ENCODE results near the gene GRID2. TPM values are rescaled to one million over a fixed set of nuclear protein-coding genes. Genes with fewer than 3 reads are reported as not detected.

GRID2 gene
- polyA plus RNA-seq, 1 donor (not counting 4 experiments of a cell fraction or from before 2014, with no cell fraction given) = not detected

DNA sequence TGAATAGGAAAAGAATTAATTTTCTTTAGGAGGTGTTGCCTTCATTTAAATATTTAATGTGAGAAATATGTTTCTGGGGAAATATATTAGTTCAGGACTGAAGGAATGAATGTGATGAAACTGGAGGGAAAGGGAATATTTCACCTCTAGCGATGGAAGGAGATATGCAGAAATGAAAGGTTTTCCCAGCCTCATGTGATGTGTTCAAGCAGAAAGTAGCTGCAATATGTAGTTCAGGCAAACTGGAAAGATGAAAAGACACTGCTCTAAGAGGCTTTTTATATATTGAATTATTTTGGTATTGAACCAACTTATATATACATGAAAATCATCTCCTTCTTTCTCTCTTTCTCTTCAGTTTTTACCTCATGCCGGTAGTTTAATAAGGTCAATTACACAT lies 3.4 kb downstream of the GRID2 start:
- peaks cover 44% of the 10 kb centered on the region for H3K27me3 ChIP-seq (ENCODE audit: control insufficient read depth, extremely low read depth, insufficient read depth, low read length)
- H3K9ac ChIP-seq (ENCODE audit: control insufficient read depth, extremely low read depth, insufficient read depth, low read length) = no peak overlapping the region
- peaks cover 17% of the 10 kb centered on the region for H3K4me1 ChIP-seq (ENCODE audit: control insufficient read depth, extremely low read depth, insufficient read depth, low read length)
- H3K4me3 ChIP-seq (ENCODE audit: control insufficient read depth in 2 of 3, extremely low read depth in 1 of 3, insufficient read depth in 2 of 3, low read depth in 1 of 3, low read length in 3 of 3) = no peak overlapping the region
- H3K9me1 ChIP-seq (ENCODE audit: control insufficient read depth, extremely low read depth, insufficient read depth, low read length) = no peaks in the 10 kb centered on the region
- DNase-seq (ENCODE audit: low read depth, low spot score) (no peak), FAIRE-seq (no peak)
- no peaks in the 10 kb centered on the region for H4K20me1 ChIP-seq (ENCODE audit: control insufficient read depth, extremely low read depth, insufficient read depth, low read length)
- dilution Hi-C loops (cut with MboI; ENCODE audit: extremely low pct_ligation_motif_present, low sequenced_read_pairs) = no loop called here
- no peak overlapping the region for H2AFZ ChIP-seq (ENCODE audit: control insufficient read depth, low read length)
- no peaks in the 10 kb centered on the region for H3K79me2 ChIP-seq (ENCODE audit: control insufficient read depth, insufficient read depth, low read length)
- no peak overlapping the region for H3K27ac ChIP-seq (ENCODE audit: control insufficient read depth, insufficient read depth, low read length)
- H3K36me3 ChIP-seq (ENCODE audit: control insufficient read depth in 2 of 2, extremely low read depth in 1 of 2, insufficient read depth in 2 of 2, low read length in 2 of 2) = no peaks in the 10 kb centered on the region
- no peaks in the 10 kb centered on the region for H3K9me3 ChIP-seq (ENCODE audit: control insufficient read depth, low read depth, low read length)
- H3K4me2 ChIP-seq (ENCODE audit: control insufficient read depth, extremely low read depth, insufficient read depth, low read depth, low read length) = no peak overlapping the region
- TF ChIP-seq, protein P1, sequence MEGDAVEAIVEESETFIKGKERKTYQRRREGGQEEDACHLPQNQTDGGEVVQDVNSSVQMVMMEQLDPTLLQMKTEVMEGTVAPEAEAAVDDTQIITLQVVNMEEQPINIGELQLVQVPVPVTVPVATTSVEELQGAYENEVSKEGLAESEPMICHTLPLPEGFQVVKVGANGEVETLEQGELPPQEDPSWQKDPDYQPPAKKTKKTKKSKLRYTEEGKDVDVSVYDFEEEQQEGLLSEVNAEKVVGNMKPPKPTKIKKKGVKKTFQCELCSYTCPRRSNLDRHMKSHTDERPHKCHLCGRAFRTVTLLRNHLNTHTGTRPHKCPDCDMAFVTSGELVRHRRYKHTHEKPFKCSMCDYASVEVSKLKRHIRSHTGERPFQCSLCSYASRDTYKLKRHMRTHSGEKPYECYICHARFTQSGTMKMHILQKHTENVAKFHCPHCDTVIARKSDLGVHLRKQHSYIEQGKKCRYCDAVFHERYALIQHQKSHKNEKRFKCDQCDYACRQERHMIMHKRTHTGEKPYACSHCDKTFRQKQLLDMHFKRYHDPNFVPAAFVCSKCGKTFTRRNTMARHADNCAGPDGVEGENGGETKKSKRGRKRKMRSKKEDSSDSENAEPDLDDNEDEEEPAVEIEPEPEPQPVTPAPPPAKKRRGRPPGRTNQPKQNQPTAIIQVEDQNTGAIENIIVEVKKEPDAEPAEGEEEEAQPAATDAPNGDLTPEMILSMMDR (optimal IDR thresholded peaks at IDR 0.05 in 1 of 3, IDR thresholded peaks at IDR 0.05 in 1 of 3, conservative IDR thresholded peaks at IDR 0.05 in 1 of 3; ENCODE audit: extremely low read depth in 1 of 3, insufficient read depth in 2 of 3, low read length in 3 of 3) = no peak
- no peak for TF ChIP-seq EZH2 (IDR thresholded peaks at IDR 0.05; ENCODE audit: low read length)

DNA sequence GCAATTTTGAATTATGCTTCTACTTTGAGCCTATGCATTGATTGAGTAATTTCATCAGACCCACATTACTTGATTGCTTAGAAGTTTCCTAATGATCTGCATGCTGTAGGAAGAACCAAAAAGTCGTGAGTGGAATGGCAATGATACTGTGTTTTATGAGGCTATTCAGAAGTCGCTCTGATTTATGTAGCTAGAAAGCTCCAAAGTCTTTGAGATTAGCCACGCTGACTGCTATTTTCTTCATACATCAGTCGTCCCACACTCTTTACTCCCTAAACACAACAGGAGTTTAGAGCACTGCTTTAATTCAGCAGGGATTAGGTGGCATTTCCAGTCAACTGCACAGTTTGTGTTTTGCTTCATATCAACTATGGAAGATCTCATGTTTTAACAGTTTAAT lies 4.1 kb downstream of the GRID2 start:
- peaks cover 37% of the 10 kb centered on the region for H3K27me3 ChIP-seq (ENCODE audit: control insufficient read depth, extremely low read depth, insufficient read depth, low read length)
- no peak overlapping the region for H3K9ac ChIP-seq (ENCODE audit: control insufficient read depth, extremely low read depth, insufficient read depth, low read length)
- no peaks in the 10 kb centered on the region for H3K79me2 ChIP-seq (ENCODE audit: control insufficient read depth, insufficient read depth, low read length)
- H3K36me3 ChIP-seq (ENCODE audit: control insufficient read depth in 2 of 2, extremely low read depth in 1 of 2, insufficient read depth in 2 of 2, low read length in 2 of 2) = no peaks in the 10 kb centered on the region
- peaks cover 17% of the 10 kb centered on the region for H3K4me1 ChIP-seq (ENCODE audit: control insufficient read depth, extremely low read depth, insufficient read depth, low read length)
- no peak for FAIRE-seq
- no peaks in the 10 kb centered on the region for H4K20me1 ChIP-seq (ENCODE audit: control insufficient read depth, extremely low read depth, insufficient read depth, low read length)
- no peak for DNase-seq (ENCODE audit: low read depth, low spot score)
- no peak overlapping the region for H3K4me2 ChIP-seq (ENCODE audit: control insufficient read depth, extremely low read depth, insufficient read depth, low read depth, low read length)
- TF ChIP-seq EZH2 (IDR thresholded peaks at IDR 0.05; ENCODE audit: low read length) = no peak
- TF ChIP-seq, protein P1 (optimal IDR thresholded peaks at IDR 0.05 in 1 of 3, IDR thresholded peaks at IDR 0.05 in 1 of 3, conservative IDR thresholded peaks at IDR 0.05 in 1 of 3; ENCODE audit: extremely low read depth in 1 of 3, insufficient read depth in 2 of 3, low read length in 3 of 3) = no peak
- no peak overlapping the region for H2AFZ ChIP-seq (ENCODE audit: control insufficient read depth, low read length)
- no peak overlapping the region for H3K4me3 ChIP-seq (ENCODE audit: control insufficient read depth in 2 of 3, extremely low read depth in 1 of 3, insufficient read depth in 2 of 3, low read depth in 1 of 3, low read length in 3 of 3)
- H3K9me1 ChIP-seq (ENCODE audit: control insufficient read depth, extremely low read depth, insufficient read depth, low read length) = no peaks in the 10 kb centered on the region
- dilution Hi-C loops (cut with MboI; ENCODE audit: extremely low pct_ligation_motif_present, low sequenced_read_pairs) = no loop called here
- H3K9me3 ChIP-seq (ENCODE audit: control insufficient read depth, low read depth, low read length) = no peaks in the 10 kb centered on the region
- no peak overlapping the region for H3K27ac ChIP-seq (ENCODE audit: control insufficient read depth, insufficient read depth, low read length)
